Upper lobe of left lung (tissue), 4 donors: ENCODE results near the gene GORASP2.

Source experiments
- POLR2A ChIP-seq, 4 donors: fragments of 450-650 bp; IDR thresholded peaks; one replicate each; pipeline ENCODE4 v1.5.1; 2016 to 2017; ENCODE audit warnings: antibody characterized with exemption in 4 of 4, mild to moderate bottlenecking in 2 of 4
- POLR2AphosphoS5 ChIP-seq, 2 donors: sonication (generic); formaldehyde crosslinking; IDR thresholded peaks; one replicate each; pipeline ENCODE4 v1.5.1; 2017; ENCODE audit warnings: antibody characterized with exemption in 2 of 2
- TF ChIP-seq, protein P1 (sequence below), 6 experiments: fragments of 450-650 bp in 4 of 6; fragments of 200-600 bp in 2 of 6; sonication (generic) in 2 of 6; IDR thresholded peaks; one replicate each; pipeline ENCODE4 v1.5.1; 2016 to 2019; ENCODE audit warnings: antibody characterized with exemption in 6 of 6

DNA sequence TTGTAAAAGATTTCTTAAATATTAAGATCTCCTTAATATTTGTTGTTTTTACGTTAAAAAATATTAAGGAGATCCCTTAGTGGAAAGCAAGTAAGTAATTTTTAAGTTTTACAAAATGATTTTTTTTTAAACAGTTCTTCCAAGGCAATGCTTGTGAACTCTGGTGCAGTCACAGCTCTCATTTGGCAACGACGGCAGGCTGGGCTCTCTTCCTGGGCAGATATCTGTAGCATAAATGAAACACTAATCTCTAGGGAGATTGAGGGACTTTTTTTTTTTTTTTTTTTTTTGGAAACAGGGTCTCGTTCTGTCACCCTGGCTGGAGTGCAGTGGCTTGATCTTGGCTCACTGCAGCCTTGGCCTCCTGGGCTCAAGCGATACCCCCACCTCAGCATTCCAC is 38.5 kb downstream of the GORASP2 start:
- TF ChIP-seq POLR2A (IDR thresholded peaks at IDR 0.05): no peak
- TF ChIP-seq, protein P1, sequence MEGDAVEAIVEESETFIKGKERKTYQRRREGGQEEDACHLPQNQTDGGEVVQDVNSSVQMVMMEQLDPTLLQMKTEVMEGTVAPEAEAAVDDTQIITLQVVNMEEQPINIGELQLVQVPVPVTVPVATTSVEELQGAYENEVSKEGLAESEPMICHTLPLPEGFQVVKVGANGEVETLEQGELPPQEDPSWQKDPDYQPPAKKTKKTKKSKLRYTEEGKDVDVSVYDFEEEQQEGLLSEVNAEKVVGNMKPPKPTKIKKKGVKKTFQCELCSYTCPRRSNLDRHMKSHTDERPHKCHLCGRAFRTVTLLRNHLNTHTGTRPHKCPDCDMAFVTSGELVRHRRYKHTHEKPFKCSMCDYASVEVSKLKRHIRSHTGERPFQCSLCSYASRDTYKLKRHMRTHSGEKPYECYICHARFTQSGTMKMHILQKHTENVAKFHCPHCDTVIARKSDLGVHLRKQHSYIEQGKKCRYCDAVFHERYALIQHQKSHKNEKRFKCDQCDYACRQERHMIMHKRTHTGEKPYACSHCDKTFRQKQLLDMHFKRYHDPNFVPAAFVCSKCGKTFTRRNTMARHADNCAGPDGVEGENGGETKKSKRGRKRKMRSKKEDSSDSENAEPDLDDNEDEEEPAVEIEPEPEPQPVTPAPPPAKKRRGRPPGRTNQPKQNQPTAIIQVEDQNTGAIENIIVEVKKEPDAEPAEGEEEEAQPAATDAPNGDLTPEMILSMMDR (IDR thresholded peaks at IDR 0.05): no peak
- no peak for TF ChIP-seq POLR2AphosphoS5 (IDR thresholded peaks at IDR 0.05)
